Liver (tissue), 9 donors: ENCODE results near the gene GCNT1. TPM values are rescaled to one million over a fixed set of nuclear protein-coding genes. Genes with fewer than 3 reads are reported as not detected.

Experiments
- DNase-seq: peaks from one replicate; pipeline ENCODE4 v3.0.0-alpha.2; 2017; ENCODE audit warnings: low spot score
- H3K27ac ChIP-seq, 2 donors: one replicate each; pipeline ENCODE4 v1.7.0; 2013; ENCODE audit warnings: inconsistent platforms in 2 of 2, low read length in 2 of 2, control low read depth in 1 of 2, low read depth in 1 of 2, mild to moderate bottlenecking in 1 of 2
- H3K27me3 ChIP-seq, 4 donors: one replicate each; pipeline versions ENCODE4 v1.6.1 to v1.7.0; 2013; ENCODE audit warnings: low read length in 3 of 4, inconsistent platforms in 1 of 4, mild to moderate bottlenecking in 1 of 4, moderate library complexity in 1 of 4; ENCODE audit not compliant: control insufficient read depth in 4 of 4, insufficient read depth in 4 of 4
- H3K36me3 ChIP-seq, 4 donors: one replicate each; pipeline versions ENCODE4 v1.6.1 to v1.7.0; 2013; ENCODE audit warnings: low read length in 3 of 4, mild to moderate bottlenecking in 3 of 4, low read depth in 1 of 4, moderate library complexity in 1 of 4; ENCODE audit not compliant: control insufficient read depth in 4 of 4, insufficient read depth in 3 of 4
- H3K4me1 ChIP-seq, 4 donors: one replicate each; pipeline versions ENCODE4 v1.6.1 to v1.7.0; 2013; ENCODE audit warnings: low read length in 3 of 4, mild to moderate bottlenecking in 3 of 4, moderate library complexity in 1 of 4; ENCODE audit not compliant: control insufficient read depth in 4 of 4, insufficient read depth in 4 of 4
- H3K4me3 ChIP-seq, 3 donors: one replicate each; pipeline versions ENCODE4 v1.6.1 to v1.7.0; 2013; ENCODE audit warnings: low read length in 3 of 3, control low read depth in 1 of 3, low read depth in 1 of 3, mild to moderate bottlenecking in 1 of 3
- H3K9ac ChIP-seq, 2 donors: one replicate each; pipeline ENCODE4 v1.7.0; 2013; ENCODE audit warnings: low read length in 2 of 2, mild to moderate bottlenecking in 2 of 2, moderate library complexity in 2 of 2, control low read depth in 1 of 2, low read depth in 1 of 2
- H3K9me3 ChIP-seq, 4 donors: one replicate each; pipeline versions ENCODE4 v1.6.1 to v1.7.0; 2013; ENCODE audit warnings: low read length in 3 of 4; ENCODE audit not compliant: control insufficient read depth in 4 of 4
- EGR1 ChIP-seq, 2 donors: IDR thresholded peaks; 2 replicates each; pipeline ENCODE4 v1.6.1; 2016 to 2018; ENCODE audit warnings: antibody characterized with exemption in 2 of 2, low read depth in 2 of 2
- FOXA2 ChIP-seq: IDR thresholded peaks from 2 replicates; pipeline ENCODE4 v1.6.1; 2016; ENCODE audit warnings: antibody characterized with exemption
- GABPA ChIP-seq, 2 donors: IDR thresholded peaks in 1 of 2; conservative IDR thresholded peaks in 1 of 2; 2 replicates each; pipeline ENCODE4 v1.6.1; 2016; ENCODE audit warnings: antibody characterized with exemption in 2 of 2, mild to moderate bottlenecking in 1 of 2, moderate library complexity in 1 of 2
- HNF4G ChIP-seq: IDR thresholded peaks from 2 replicates; pipeline ENCODE4 v1.6.1; 2016; ENCODE audit warnings: antibody characterized with exemption
- JUND ChIP-seq, 2 donors: IDR thresholded peaks; 2 replicates each; pipeline ENCODE4 v1.6.1; 2016; ENCODE audit warnings: antibody characterized with exemption in 2 of 2
- MAX ChIP-seq: IDR thresholded peaks from 2 replicates; pipeline ENCODE4 v1.6.1; 2016; ENCODE audit warnings: antibody characterized with exemption
- RAD21 ChIP-seq, 2 donors: IDR thresholded peaks; 2 replicates each; pipeline ENCODE4 v1.6.1; 2016; ENCODE audit warnings: antibody characterized with exemption in 2 of 2, mild to moderate bottlenecking in 2 of 2
- RXRA ChIP-seq, 2 donors: IDR thresholded peaks; 2 replicates each; pipeline ENCODE4 v1.6.1; 2017 to 2018; ENCODE audit warnings: antibody characterized with exemption in 2 of 2, mild to moderate bottlenecking in 1 of 2
- SP1 ChIP-seq: IDR thresholded peaks from 2 replicates; pipeline ENCODE4 v1.6.1; 2018; ENCODE audit warnings: antibody characterized with exemption, mild to moderate bottlenecking
- TAF1 ChIP-seq: conservative IDR thresholded peaks from 2 replicates; pipeline ENCODE4 v1.6.1; 2016; ENCODE audit warnings: antibody characterized with exemption, mild to moderate bottlenecking
- YY1 ChIP-seq: IDR thresholded peaks from 2 replicates; pipeline ENCODE4 v1.6.1; 2016; ENCODE audit warnings: antibody characterized with exemption, mild to moderate bottlenecking
- WGBS: extraction: QIAGEN DNeasy Blood & Tissue Kit; methylation state at CpG from one replicate; pipeline ENCODE4 v1.1.7; 2013; 5-methylcytosine and 5-hydroxymethylcytosine counted together
- polyA plus RNA-seq, 2 donors: library from polyadenylated mRNA; stranded (reverse) in 1 of 2; unstranded in 1 of 2; fragments of 200-250 nt in 1 of 2; fragments of >200 nt in 1 of 2; fragmentation: Nextera tagmentation in 1 of 2; extraction: Ambion mirVana in 1 of 2; gene quantifications; one replicate each; pipeline versions ENCODE4 v1.2.1 to v1.2.3, GENCODE V29; 2013 to 2015
- total RNA-seq, 2 donors: library from RNA; depleted of rRNA; stranded (reverse); fragments of >200 nt; gene quantifications; one replicate each; pipeline ENCODE4 v1.2.3, GENCODE V29; 2014
- TF ChIP-seq, protein P1 (sequence below): IDR thresholded peaks from 2 replicates; pipeline ENCODE4 v1.6.1; 2016; ENCODE audit warnings: antibody characterized with exemption
- TF ChIP-seq, protein P2 (sequence below): IDR thresholded peaks from 2 replicates; pipeline ENCODE4 v1.6.1; 2016; ENCODE audit warnings: antibody characterized with exemption, mild to moderate bottlenecking
- donor health status: healthy.
- donor health status: healthy.
- donor health status: healthy.
- donor health status: healthy.
- donor health status: healthy.

GCNT1 gene
- total and polyA plus RNA-seq, 4 donors = 0.82 to 4.3 (median 2.6) TPM

GRCh38 chr9:76451234-76451633 lies 7.7 kb upstream of the GCNT1 start:
- no peak overlapping the region for H3K4me3 ChIP-seq
- no peaks in the 10 kb centered on the region for H3K9me3 ChIP-seq
- DNase-seq = no peak
- WGBS = 80% methylated on average over 1 of the region's 1 CpG
- no peaks in the 10 kb centered on the region for H3K27me3 ChIP-seq
- no peaks in the 10 kb centered on the region for H3K4me1 ChIP-seq
- H3K36me3 ChIP-seq = no peaks in the 10 kb centered on the region
- TF ChIP-seq SP1 (no peak), RAD21 (IDR thresholded peaks at IDR 0.05) (no peak), FOXA2 (no peak), YY1 (no peak), JUND (IDR thresholded peaks at IDR 0.05) (no peak)
- TF ChIP-seq, protein P1, sequence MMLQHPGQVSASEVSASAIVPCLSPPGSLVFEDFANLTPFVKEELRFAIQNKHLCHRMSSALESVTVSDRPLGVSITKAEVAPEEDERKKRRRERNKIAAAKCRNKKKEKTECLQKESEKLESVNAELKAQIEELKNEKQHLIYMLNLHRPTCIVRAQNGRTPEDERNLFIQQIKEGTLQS = no peak
- H3K27ac ChIP-seq = no peak overlapping the region
- no peak overlapping the region for H3K9ac ChIP-seq

DNA sequence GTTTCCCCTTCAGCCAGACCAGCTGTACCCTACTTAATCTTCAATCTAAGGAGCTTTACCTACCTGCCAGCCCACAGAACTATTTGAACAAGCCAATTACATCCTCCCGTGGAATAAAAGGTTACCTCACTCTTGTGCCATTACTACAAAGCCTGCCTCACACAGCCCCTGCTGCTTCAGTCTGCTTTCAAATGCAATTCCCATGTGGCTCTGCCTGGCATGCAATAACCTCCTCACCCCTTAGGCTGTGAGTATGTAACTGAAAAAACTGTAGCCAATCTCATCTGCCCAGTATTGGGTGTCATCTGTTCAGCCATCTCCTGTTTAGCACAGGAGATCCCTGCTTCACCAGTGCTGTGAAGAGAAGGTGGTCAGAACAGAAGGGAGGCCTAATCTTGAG lies 6.1 kb upstream of the GCNT1 start:
- no peak overlapping the region for H3K27ac ChIP-seq
- 89% methylated on average over 1 of the region's 1 CpG for WGBS
- DNase-seq = no peak

GRCh38 chr9:76453785-76454184 lies 5.2 kb upstream of the GCNT1 start:
- no peak overlapping the region for H3K9ac ChIP-seq
- peaks cover 0 to 1% (median under 1%) of the 10 kb centered on the region in 4 donors for H3K4me1 ChIP-seq
- no peaks in the 10 kb centered on the region for H3K9me3 ChIP-seq
- no peak for DNase-seq
- no peaks in the 10 kb centered on the region for H3K27me3 ChIP-seq
- 82% methylated on average over 4 of the region's 4 CpGs for WGBS
- H3K27ac ChIP-seq = no peak overlapping the region
- H3K4me3 ChIP-seq = no peak overlapping the region
- no peak for TF ChIP-seq FOXA2
- no peak for TF ChIP-seq EGR1 (IDR thresholded peaks at IDR 0.05; ENCODE audit: low read depth in 2 of 2)
- TF ChIP-seq, protein P1 = no peak
- no peak for TF ChIP-seq RAD21 (IDR thresholded peaks at IDR 0.05)
- TF ChIP-seq, protein P2, sequence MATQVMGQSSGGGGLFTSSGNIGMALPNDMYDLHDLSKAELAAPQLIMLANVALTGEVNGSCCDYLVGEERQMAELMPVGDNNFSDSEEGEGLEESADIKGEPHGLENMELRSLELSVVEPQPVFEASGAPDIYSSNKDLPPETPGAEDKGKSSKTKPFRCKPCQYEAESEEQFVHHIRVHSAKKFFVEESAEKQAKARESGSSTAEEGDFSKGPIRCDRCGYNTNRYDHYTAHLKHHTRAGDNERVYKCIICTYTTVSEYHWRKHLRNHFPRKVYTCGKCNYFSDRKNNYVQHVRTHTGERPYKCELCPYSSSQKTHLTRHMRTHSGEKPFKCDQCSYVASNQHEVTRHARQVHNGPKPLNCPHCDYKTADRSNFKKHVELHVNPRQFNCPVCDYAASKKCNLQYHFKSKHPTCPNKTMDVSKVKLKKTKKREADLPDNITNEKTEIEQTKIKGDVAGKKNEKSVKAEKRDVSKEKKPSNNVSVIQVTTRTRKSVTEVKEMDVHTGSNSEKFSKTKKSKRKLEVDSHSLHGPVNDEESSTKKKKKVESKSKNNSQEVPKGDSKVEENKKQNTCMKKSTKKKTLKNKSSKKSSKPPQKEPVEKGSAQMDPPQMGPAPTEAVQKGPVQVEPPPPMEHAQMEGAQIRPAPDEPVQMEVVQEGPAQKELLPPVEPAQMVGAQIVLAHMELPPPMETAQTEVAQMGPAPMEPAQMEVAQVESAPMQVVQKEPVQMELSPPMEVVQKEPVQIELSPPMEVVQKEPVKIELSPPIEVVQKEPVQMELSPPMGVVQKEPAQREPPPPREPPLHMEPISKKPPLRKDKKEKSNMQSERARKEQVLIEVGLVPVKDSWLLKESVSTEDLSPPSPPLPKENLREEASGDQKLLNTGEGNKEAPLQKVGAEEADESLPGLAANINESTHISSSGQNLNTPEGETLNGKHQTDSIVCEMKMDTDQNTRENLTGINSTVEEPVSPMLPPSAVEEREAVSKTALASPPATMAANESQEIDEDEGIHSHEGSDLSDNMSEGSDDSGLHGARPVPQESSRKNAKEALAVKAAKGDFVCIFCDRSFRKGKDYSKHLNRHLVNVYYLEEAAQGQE = no peak
- TF ChIP-seq MAX = no peak
- TF ChIP-seq HNF4G = no peak
- TF ChIP-seq GABPA (IDR thresholded peaks at IDR 0.05 in 1 of 2, conservative IDR thresholded peaks at IDR 0.05 in 1 of 2) = no peak
- no peak for TF ChIP-seq TAF1
- no peak for TF ChIP-seq RXRA (IDR thresholded peaks at IDR 0.05)
- H3K36me3 ChIP-seq = no peaks in the 10 kb centered on the region

More for the DNA sequence above, 6.1 kb upstream of the GCNT1 start:
- no peaks in the 10 kb centered on the region for H3K27me3 ChIP-seq
- TF ChIP-seq, protein P1 = no peak
- H3K4me3 ChIP-seq = no peak overlapping the region
- H3K36me3 ChIP-seq = no peaks in the 10 kb centered on the region
- no peaks in the 10 kb centered on the region for H3K9me3 ChIP-seq
- no peaks in the 10 kb centered on the region for H3K4me1 ChIP-seq
- no peak overlapping the region for H3K9ac ChIP-seq
